GM12878 (cell line): ENCODE measurements around the gene SPESP1. TPM values are rescaled to one million over a fixed set of nuclear protein-coding genes. Genes with fewer than 3 reads are reported as not detected.

Experiments used
- ATAC-seq: fragments of 200-7000 bp; cut with Tn5 transposase; 3 replicates; pipeline ENCODE4 v1.9.1; 2020; ENCODE audit warnings: mild to moderate bottlenecking, moderate library complexity
- BruUV-seq: library from RNA; stranded (reverse); fragments of 400-500 nt; replicated peaks from 2 replicates; lab custom pipeline; 2021; lab: Mats Ljungman, UMichigan
- CTCF ChIA-PET: fragments of 300-600 bp; sonication (Branson Sonifier 250); formaldehyde crosslinking; extraction: SDS; loops from one replicate; lab custom pipeline; 2021; ENCODE audit warnings: inconsistent platforms; lab: Yijun Ruan, JAX
- POLR2A ChIA-PET: fragments of 350-600 bp; formaldehyde crosslinking; extraction: SDS; loops from one replicate; lab custom pipeline; 2021; ENCODE audit warnings: inconsistent platforms; lab: Charles Lee
- RAD21 ChIA-PET: fragments of 300-600 bp; sonication (Branson Sonifier 250); formaldehyde crosslinking; loops from one replicate; lab custom pipeline; 2023; ENCODE audit warnings: antibody characterized with exemption; ENCODE audit not compliant: unreplicated experiment; lab: Charles Lee
- SMC1A ChIA-PET: fragments of 300-600 bp; sonication (Branson Sonifier 250); formaldehyde crosslinking; loops from one replicate; lab custom pipeline; 2023; ENCODE audit not compliant: unreplicated experiment, uncharacterized antibody; lab: Charles Lee
- DNase-seq: peaks from one replicate; pipeline ENCODE4 v3.0.0-alpha.2; 2011; ENCODE audit warnings: low read depth, low spot score
- FAIRE-seq: peaks from 3 replicates; lab custom pipeline; 2011; peaks lifted over from hg19 to GRCh38; lab: Jason Lieb, UNC
- H2AFZ ChIP-seq: 2 replicates; pipeline ENCODE4 v1.6.0; 2011; ENCODE audit warnings: low read depth, low read length, control low read depth; ENCODE audit not compliant: control insufficient read depth
- H3K27ac ChIP-seq: 2 replicates; pipeline ENCODE4 v1.5.1; 2011; ENCODE audit warnings: control low read depth; ENCODE audit not compliant: control insufficient read depth, insufficient read depth
- H3K27me3 ChIP-seq, 2 experiments: replicated peaks in 1 of 2; 2 replicates each; pipeline versions ENCODE4 v1.6.0 to v1.6.1; 2011; ENCODE audit warnings: low read length in 1 of 2; ENCODE audit not compliant: control insufficient read depth in 2 of 2, insufficient read depth in 2 of 2
- H3K36me3 ChIP-seq, 2 experiments: 2 replicates each; pipeline ENCODE4 v1.5.1; 2011; ENCODE audit warnings: low read length in 1 of 2; ENCODE audit not compliant: control insufficient read depth in 2 of 2, insufficient read depth in 2 of 2
- H3K4me1 ChIP-seq: 2 replicates; pipeline ENCODE4 v1.6.1; 2011; ENCODE audit warnings: mild to moderate bottlenecking, low read length, moderate library complexity, mixed read lengths; ENCODE audit not compliant: control insufficient read depth, insufficient read depth
- H3K4me2 ChIP-seq: 2 replicates; pipeline ENCODE4 v1.6.0; 2011; ENCODE audit warnings: control low read depth; ENCODE audit not compliant: control insufficient read depth, insufficient read depth
- H3K4me3 ChIP-seq: fragments of 200-600 bp; sonication (generic); 2 replicates; pipeline ENCODE4 v1.5.1; 2016
- H3K79me2 ChIP-seq: 2 replicates; pipeline ENCODE4 v1.6.0; 2011; ENCODE audit warnings: low read length; ENCODE audit not compliant: control insufficient read depth, insufficient read depth
- H3K9ac ChIP-seq: 2 replicates; pipeline ENCODE4 v1.8.0; 2011; ENCODE audit warnings: low read length, control low read depth, mixed read lengths; ENCODE audit not compliant: control insufficient read depth, insufficient read depth
- H3K9me3 ChIP-seq: replicated peaks from 3 replicates; pipeline ENCODE4 v1.5.1; 2011; ENCODE audit warnings: mild to moderate bottlenecking, low read length; ENCODE audit not compliant: control insufficient read depth, insufficient read depth
- H4K20me1 ChIP-seq: 2 replicates; pipeline ENCODE4 v1.6.0; 2011; ENCODE audit not compliant: control insufficient read depth, insufficient read depth
- ELK1 ChIP-seq: IDR thresholded peaks from 2 replicates; pipeline ENCODE4 v1.6.1; 2012; ENCODE audit warnings: low read depth, low read length, improper control_type of control experiment
- NR2C1 ChIP-seq: fragments of 450-650 bp; IDR thresholded peaks from 2 replicates; pipeline ENCODE4 v1.6.1; 2017; ENCODE audit warnings: antibody characterized with exemption, mild to moderate bottlenecking, moderate library complexity
- NRF1 ChIP-seq: conservative IDR thresholded peaks from 2 replicates; pipeline ENCODE4 v1.6.1; 2011; ENCODE audit warnings: mild to moderate bottlenecking, low read depth, low read length, improper control_type of control experiment
- SMAD1 ChIP-seq: fragments of 450-650 bp; IDR thresholded peaks from 2 replicates; pipeline ENCODE4 v1.6.1; 2018; ENCODE audit warnings: mild to moderate bottlenecking, low read depth; ENCODE audit not compliant: partially characterized antibody
- TBL1XR1 ChIP-seq: IDR thresholded peaks from 2 replicates; pipeline ENCODE4 v1.6.1; 2012; ENCODE audit warnings: low read depth, low read length, improper control_type of control experiment
- TCF12 ChIP-seq: IDR thresholded peaks from 2 replicates; pipeline ENCODE4 v1.6.1; 2011; ENCODE audit warnings: low read depth, mild to moderate bottlenecking, low read length
- WRNIP1 ChIP-seq: IDR thresholded peaks from 2 replicates; pipeline ENCODE4 v1.6.1; 2011; ENCODE audit warnings: low read depth, low read length, improper control_type of control experiment, borderline replicate concordance
- WGBS: methylation state at CpG from one replicate; pipeline ENCODE4 v1.1.6; 2016; ENCODE audit warnings: low lambda C conversion rate; ENCODE audit not compliant: insufficient replicate concordance, insufficient coverage; ENCODE audit errors: missing lambda C conversion rate; 5-methylcytosine and 5-hydroxymethylcytosine counted together
- in situ Hi-C: fragments of 300-500 bp; cut with MboI; formaldehyde crosslinking; loops from 9 replicates; pipeline ENCODE4 v1.14.3; 2018; ENCODE audit warnings: mixed read lengths
- intact Hi-C: fragments of 100-400 bp; cut with micrococcal nuclease; formaldehyde crosslinking; loops from one replicate; pipeline ENCODE4 v1.14.2; 2022; ENCODE audit not compliant: unreplicated experiment
- polyA plus RNA-seq, 11 experiments: library from polyadenylated mRNA; depleted of rRNA in 4 of 11; unstranded in 6 of 11; stranded (reverse) in 5 of 11; fragments of >200 nt; fragmentation: Nextera tagmentation in 4 of 11; fragmentation: Illumina TruSeq in 1 of 11; extraction: Ambion mirVana in 4 of 11; extraction: Trizol in 1 of 11; gene quantifications; 1 replicate in 1 of 11; 2 replicates in 10 of 11; pipeline versions ENCODE4 v1.2.1 to v1.2.3, GENCODE V29; 2011 to 2016; ENCODE audit warnings: inconsistent platforms in 2 of 11, missing spikeins in 2 of 11, low read depth in 1 of 11
- total RNA-seq, 4 experiments: library from RNA; depleted of rRNA in 3 of 4; stranded (reverse); fragments of >200 nt in 3 of 4; fragmentation: Illumina TruSeq in 1 of 4; extraction: Trizol in 1 of 4; gene quantifications; 2 replicates each; pipeline versions ENCODE4 v1.2.1 to v1.2.3, GENCODE V29; 2013 to 2021

The SPESP1 gene
- total and polyA plus RNA-seq, 10 of the 15 experiments (the other 5 are each of a cell fraction or from before 2014, with no cell fraction given): not detected

- H3K4me1 ChIP-seq: no peaks in the 10 kb centered on the region
- H2AFZ ChIP-seq: no peak overlapping the region
- ATAC-seq: no peak
- POLR2A ChIA-PET: no interaction called here
- DNase-seq: no peak
- H4K20me1 ChIP-seq: no peaks in the 10 kb centered on the region
- H3K27me3 ChIP-seq: peaks cover 0 to 3% of the 10 kb centered on the region in 2 experiments; a peak in 2 of 4 replicates
- no peak overlapping the region for H3K4me3 ChIP-seq
- intact Hi-C loops (no loop called here), in situ Hi-C loops (no loop called here)
- H3K79me2 ChIP-seq: no peaks in the 10 kb centered on the region
- no peak overlapping the region for H3K4me2 ChIP-seq
- SMC1A ChIA-PET: interaction anchor here (1.3 kb wide), 1 partner anchor 20 kb away, joined by 5 read pairs; no protein-coding TSS in a partner anchor
- H3K9me3 ChIP-seq: no peaks in the 10 kb centered on the region
- TF ChIP-seq ELK1 (no peak), SMAD1 (no peak), WRNIP1 (no peak), NRF1 (no peak)
- no peak for FAIRE-seq
- H3K27ac ChIP-seq: no peak overlapping the region
- no peaks in the 10 kb centered on the region for H3K36me3 ChIP-seq
- CTCF ChIA-PET: interaction anchor here (0.8 kb wide), 1 partner anchor 21 kb away, joined by 6 read pairs; no protein-coding TSS in a partner anchor
- no peak overlapping the region for H3K9ac ChIP-seq
- RAD21 ChIA-PET: no interaction called here
- no TSS peak for BruUV-seq
These were observed 34.1 kb upstream of the SPESP1 start for GRCh38 chr15:68896178-68896577.

GRCh38 chr15:68897016-68897415 is 33.3 kb upstream of the SPESP1 start:
- WGBS: 0% methylated on average over 1 of the region's 1 CpG
- intact Hi-C loops: no loop called here
- no peak for TF ChIP-seq TCF12
- no peak for TF ChIP-seq TBL1XR1
- TF ChIP-seq NR2C1: no peak
- no peak for TF ChIP-seq ELK1
- TF ChIP-seq, all 136 proteins: peak for 0
- CTCF ChIA-PET: interaction anchor here (0.5 to 0.9 kb wide), 2 partner anchors 223 to 328 kb away, joined by 3 read pairs; no protein-coding TSS in a partner anchor
- no peaks in the 10 kb centered on the region for H4K20me1 ChIP-seq
- ATAC-seq: no peak
- H3K4me2 ChIP-seq: no peak overlapping the region
- POLR2A ChIA-PET: no interaction called here
- peaks cover 0 to 3% of the 10 kb centered on the region in 2 experiments; a peak in 2 of 4 replicates for H3K27me3 ChIP-seq
- no peak for FAIRE-seq
- SMC1A ChIA-PET: interaction anchor here (1.3 kb wide), 1 partner anchor 21 kb away, joined by 5 read pairs; no protein-coding TSS in a partner anchor
- H3K4me1 ChIP-seq: no peaks in the 10 kb centered on the region
- RAD21 ChIA-PET: interaction anchor here (0.6 kb wide), 1 partner anchor 645 kb away, joined by 3 read pairs; no protein-coding TSS in a partner anchor
- H3K27ac ChIP-seq: no peak overlapping the region
- H3K9me3 ChIP-seq: no peaks in the 10 kb centered on the region
- no peaks in the 10 kb centered on the region for H3K36me3 ChIP-seq
- H3K79me2 ChIP-seq: no peaks in the 10 kb centered on the region
- H3K9ac ChIP-seq: no peak overlapping the region
- in situ Hi-C loops: no loop called here
- H2AFZ ChIP-seq: no peak overlapping the region
- BruUV-seq: no TSS peak
- no peak overlapping the region for H3K4me3 ChIP-seq
- no peak for DNase-seq
